HAP-1 (cell line): ENCODE measurements around the gene ERC2.
"Not testable (repeated sequence)": the region's sequence is repeated elsewhere in the genome, so short reads cannot be mapped to it uniquely, and the experiment has no call there.

ENCODE experiments used
- DNase-seq, 2 experiments: peaks; one replicate each; pipeline ENCODE4 v3.0.0-alpha.2; 2016 to 2020; ENCODE audit warnings: low spot score in 2 of 2
- H3K27me3 ChIP-seq: fragments of 250-450 bp; sonication (Bioruptor Pico); 2 replicates; pipeline ENCODE4 v1.5.1; 2020; ENCODE audit warnings: low read depth, mild to moderate bottlenecking, moderate library complexity
- H3K36me3 ChIP-seq: fragments of 250-450 bp; sonication (Bioruptor Pico); replicated peaks from 2 replicates; pipeline ENCODE4 v1.5.1; 2020; ENCODE audit warnings: mild to moderate bottlenecking
- H3K4me1 ChIP-seq: fragments of 250-450 bp; sonication (Bioruptor Pico); 2 replicates; pipeline ENCODE4 v1.5.1; 2020; ENCODE audit warnings: mild to moderate bottlenecking
- H3K4me3 ChIP-seq: fragments of 250-450 bp; sonication (Bioruptor Pico); 2 replicates; pipeline ENCODE4 v1.5.1; 2020; ENCODE audit warnings: mild to moderate bottlenecking, moderate library complexity
- H3K9me3 ChIP-seq: fragments of 250-450 bp; sonication (Bioruptor Pico); 2 replicates; pipeline ENCODE4 v1.5.1; 2020; ENCODE audit warnings: mild to moderate bottlenecking, moderate library complexity
- in situ Hi-C: fragments of 300-500 bp; cut with MboI; formaldehyde crosslinking; loops from 3 replicates; pipeline ENCODE4 v1.14.3; 2020; ENCODE audit warnings: low sequenced_read_pairs, inconsistent platforms, mixed read lengths

Gene ERC2

DNA sequence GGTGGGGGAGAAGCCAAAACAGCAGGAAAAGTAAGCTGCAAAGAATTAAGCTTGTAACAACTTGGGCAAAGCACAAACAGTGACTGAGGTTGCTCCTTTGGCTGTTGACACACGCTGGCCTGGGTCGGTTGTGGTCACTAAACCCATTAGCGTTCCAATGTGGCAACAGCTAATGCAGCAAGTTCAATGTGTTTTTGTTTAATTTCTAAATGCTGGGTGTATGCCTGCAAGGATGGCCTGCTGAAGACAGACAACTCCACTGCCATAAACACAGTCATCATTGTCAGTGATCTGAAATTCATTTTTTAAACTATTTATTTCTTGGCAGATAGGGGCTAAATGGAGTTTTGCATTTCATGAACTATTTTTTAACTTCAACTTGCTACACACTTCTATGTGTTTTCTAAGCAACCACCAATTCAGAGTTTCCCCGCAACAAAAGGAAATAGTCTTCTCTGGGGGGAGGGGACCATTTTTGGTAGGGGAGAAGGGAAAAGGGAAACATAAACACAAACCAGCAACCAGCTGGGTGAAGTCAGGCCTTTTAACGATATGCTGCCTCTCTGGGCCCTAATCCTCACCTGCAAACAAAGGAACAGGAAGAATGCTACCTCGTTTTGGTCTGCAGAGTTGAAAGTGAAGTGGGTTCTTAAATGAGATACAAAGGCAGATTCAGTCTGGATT lies 946.4 kb downstream of the ERC2 start:
- Histone ChIP-seq H3K27me3 (no peaks in the 10 kb centered on the region), H3K9me3 (no peaks in the 10 kb centered on the region), H3K4me3 (no peak overlapping the region), H3K4me1 (peaks cover 27% of the 10 kb centered on the region), H3K36me3 (no peaks in the 10 kb centered on the region)
- DNase-seq, result no peak
- in situ Hi-C loops, result no loop called here

DNA sequence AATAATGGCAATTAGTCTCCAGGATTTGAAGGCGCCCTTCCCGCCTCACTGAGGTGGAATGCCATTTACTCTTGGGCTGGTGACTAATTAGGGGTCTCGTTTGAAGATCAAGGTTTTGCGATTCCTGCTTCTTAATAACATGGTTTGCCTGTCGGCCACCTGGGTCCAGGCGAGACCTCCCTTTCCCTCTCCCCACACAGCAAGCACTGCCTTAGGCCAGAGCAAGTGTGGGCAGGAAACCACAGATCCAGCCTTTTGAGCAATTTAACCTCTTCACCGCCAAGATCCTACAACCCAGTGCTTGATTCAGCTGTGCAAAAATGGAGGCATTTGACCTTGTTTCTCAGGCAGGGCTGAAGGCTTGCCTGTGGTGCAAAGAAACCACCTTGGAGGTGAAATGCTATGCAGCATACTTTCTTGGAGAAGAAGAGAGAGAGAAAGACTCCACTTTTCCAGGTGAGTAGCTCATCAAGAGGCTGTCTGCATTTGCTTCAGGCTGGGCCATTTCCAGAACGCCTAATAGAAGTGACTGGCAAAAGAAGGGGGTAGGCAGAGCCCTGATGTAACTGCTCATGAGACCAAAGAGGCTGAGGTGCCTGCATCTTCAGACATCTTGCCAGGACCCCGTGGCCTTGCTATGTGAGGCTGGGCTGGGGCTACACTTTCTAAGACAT lies 947.1 kb downstream of the ERC2 start:
- Histone ChIP-seq H3K4me3 (no peak overlapping the region), H3K4me1 (peaks cover 29% of the 10 kb centered on the region), H3K9me3 (no peaks in the 10 kb centered on the region), H3K36me3 (no peaks in the 10 kb centered on the region), H3K27me3 (no peaks in the 10 kb centered on the region)
- no peak for DNase-seq
- in situ Hi-C loops, result no loop called here

DNA sequence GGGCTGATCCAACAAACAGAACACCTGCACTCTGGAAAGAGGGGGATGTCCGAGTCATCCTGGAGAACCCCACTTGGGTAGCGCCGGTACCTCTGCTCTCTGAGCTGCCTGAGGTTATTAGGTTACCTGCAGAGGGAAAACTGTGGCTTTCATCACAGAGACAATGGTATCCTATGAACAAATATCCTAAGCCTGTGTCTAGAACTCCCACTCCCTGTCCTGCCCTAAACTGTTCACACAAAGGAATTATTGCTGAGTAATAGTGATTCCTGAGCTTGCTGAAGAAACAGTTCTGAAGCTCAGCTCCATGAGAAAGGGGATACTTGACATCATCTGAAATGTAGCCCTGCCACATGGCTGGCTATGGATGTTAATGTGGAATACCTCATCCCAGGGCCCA lies 949.2 kb downstream of the ERC2 start:
- H3K9me3 ChIP-seq, result no peaks in the 10 kb centered on the region
- H3K4me1 ChIP-seq, result peaks cover 29% of the 10 kb centered on the region
- in situ Hi-C loops, result no loop called here
- H3K36me3 ChIP-seq, result no peaks in the 10 kb centered on the region
- peak; percentile 15 to 62 for DNase-seq
- H3K4me3 ChIP-seq, result no peak overlapping the region
- no peaks in the 10 kb centered on the region for H3K27me3 ChIP-seq

DNA sequence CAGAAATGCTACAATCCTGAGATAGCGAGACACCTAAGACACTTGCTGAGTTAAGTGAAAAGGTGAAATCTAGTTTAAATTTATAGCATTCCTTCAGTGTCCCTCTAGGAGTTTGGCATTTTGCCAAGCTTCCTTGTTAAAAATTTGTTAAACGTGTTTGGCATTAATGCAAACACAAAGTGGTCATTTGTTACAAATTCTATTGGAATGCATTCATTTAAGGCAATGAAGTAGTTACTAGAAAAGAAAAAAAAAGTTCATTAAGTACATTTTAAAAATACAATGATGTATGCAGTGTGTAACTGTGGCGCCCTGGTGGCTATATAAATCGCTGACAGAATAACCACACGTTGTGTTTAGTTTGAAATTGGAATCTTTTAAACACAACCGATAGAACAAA lies 949.8 kb downstream of the ERC2 start:
- H3K4me3 ChIP-seq, result no peak overlapping the region
- H3K36me3 ChIP-seq, result no peaks in the 10 kb centered on the region
- DNase-seq, result peak; percentile 31 to 51
- H3K4me1 ChIP-seq, result peaks cover 33% of the 10 kb centered on the region
- H3K27me3 ChIP-seq, result no peaks in the 10 kb centered on the region
- H3K9me3 ChIP-seq, result no peaks in the 10 kb centered on the region
- in situ Hi-C loops, result no loop called here

DNA sequence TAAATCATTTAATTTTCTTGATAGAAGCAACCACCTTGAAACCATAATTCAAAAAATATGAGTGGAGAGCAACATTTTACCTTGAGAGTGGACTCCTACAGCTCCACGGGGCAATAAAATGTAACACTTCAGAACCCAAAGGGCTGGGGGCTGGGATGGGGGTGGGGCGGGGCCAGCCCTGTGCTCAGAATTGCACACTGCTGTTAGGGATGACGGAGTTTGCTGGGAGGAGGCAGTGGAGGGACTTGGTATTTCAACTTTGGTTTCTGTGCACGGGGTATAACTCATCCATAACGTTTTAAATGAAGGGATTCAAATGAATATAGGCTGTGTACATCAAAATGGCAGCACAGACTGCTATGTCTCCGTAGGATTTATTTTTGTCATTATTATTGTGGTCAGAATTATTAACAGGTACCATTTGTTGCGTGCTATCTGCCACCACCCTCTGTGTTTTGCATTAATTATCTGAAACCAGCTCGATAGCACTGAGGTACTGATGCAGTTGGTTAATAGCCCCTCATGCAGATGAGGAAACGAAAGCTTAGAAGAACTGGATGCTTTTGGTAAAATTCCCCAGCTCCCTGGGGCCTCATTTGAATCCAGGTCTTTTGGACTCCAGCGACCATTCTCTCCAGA lies 951.8 kb downstream of the ERC2 start:
- Histone ChIP-seq H3K4me3 (no peak overlapping the region), H3K36me3 (no peaks in the 10 kb centered on the region), H3K9me3 (no peaks in the 10 kb centered on the region), H3K4me1 (peaks cover 41% of the 10 kb centered on the region), H3K27me3 (no peaks in the 10 kb centered on the region)
- no peak for DNase-seq
- in situ Hi-C loops, result no loop called here

DNA sequence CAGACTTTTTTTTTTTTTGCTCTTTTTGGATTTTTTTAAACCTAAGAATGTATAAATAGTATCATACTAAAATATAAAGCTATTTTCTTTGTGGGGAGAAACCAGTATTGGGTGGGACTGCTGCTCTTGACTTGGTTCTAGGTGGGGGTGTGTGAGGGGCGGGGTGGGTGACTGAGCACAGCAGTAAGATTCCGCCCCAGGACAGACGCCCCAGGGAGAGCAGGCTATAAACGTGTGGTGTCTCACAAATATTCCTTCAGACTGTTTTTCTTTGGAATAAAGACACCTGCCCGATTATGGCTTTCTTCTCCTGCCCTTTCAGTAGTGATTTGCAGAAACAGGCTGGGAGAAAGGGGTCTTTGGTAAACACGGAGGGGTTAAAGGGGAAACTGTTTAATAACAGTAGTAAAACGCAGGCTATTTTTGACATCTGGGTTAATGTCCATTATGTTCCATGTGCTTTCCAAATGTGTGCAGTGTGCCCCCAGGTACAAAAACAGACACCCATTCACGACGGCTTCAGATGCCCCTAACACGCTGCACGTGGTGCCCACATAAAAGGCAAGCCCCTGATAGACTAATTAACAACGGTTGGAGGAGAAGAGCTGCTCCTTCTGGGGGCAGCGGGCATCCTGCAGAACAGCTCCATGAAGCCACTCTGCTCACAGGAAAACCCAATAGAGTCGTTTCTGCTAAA lies 952.6 kb downstream of the ERC2 start:
- Histone ChIP-seq H3K4me1 (peaks cover 43% of the 10 kb centered on the region), H3K9me3 (no peaks in the 10 kb centered on the region), H3K27me3 (no peaks in the 10 kb centered on the region), H3K36me3 (no peaks in the 10 kb centered on the region), H3K4me3 (no peak overlapping the region)
- in situ Hi-C loops, result no loop called here
- no peak for DNase-seq

DNA sequence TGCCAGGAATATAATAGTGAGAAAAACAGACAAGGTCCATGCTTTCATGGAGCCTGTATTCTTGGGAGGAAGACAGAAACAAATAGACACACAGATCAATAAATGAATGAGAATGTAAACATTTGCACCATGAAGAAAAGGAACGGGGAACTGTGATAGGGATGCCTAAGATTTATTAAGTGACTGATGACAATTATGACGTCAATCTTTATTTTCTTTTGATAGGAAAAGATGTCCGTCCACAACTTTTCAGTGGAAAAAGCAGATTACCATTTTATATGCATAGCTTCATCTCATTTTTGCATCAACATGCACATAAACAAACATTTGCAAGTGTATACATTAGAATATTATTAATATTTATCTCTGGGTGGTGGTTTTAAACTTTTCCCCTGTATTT lies 953.3 kb downstream of the ERC2 start:
- Histone ChIP-seq H3K4me3 (no peak overlapping the region), H3K27me3 (no peaks in the 10 kb centered on the region), H3K4me1 (peaks cover 43% of the 10 kb centered on the region), H3K9me3 (no peaks in the 10 kb centered on the region), H3K36me3 (no peaks in the 10 kb centered on the region)
- in situ Hi-C loops, result no loop called here
- DNase-seq, result no peak

DNA sequence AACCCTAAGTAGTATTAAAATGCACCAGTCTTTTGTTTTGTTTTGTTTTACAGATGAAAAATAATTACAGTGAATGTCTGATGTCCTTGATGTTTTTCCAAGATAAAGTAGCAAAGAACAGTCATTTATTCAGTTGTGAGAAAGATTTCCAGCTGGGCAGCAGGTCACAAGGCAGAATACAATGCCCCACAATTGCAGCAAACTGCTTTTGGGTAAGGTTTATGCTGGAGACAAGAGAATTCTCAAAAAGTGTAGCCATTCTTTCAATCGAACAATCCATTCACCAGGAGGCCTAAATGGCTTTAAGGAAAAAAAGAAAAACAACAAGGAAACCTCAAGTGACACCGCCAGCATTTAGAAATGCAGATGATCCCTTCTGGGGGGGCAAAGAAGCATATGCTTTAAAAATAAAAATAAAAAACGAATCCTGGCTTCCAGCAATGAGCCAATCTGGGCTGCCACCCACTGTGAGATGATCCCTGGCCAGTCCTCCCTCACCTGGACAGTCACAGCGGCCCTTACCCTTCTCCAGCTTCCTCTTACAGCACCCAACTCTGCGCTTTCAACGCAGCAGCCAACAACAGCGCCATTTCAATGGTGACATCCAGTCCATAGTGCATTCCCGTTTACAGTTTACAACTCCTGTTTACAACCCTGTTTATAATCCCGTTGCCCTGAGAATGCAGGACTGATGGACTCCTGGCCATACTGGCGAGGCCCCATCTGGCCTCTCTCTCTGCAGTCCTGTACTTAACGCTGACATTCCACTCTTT lies 955.5 kb downstream of the ERC2 start:
- H3K4me3 ChIP-seq, result no peak overlapping the region
- no peaks in the 10 kb centered on the region for H3K27me3 ChIP-seq
- DNase-seq, result peak; percentile 59 to 82
- in situ Hi-C loops, result no loop called here
- no peaks in the 10 kb centered on the region for H3K36me3 ChIP-seq
- H3K4me1 ChIP-seq, result peaks cover 26% of the 10 kb centered on the region
- H3K9me3 ChIP-seq, result no peaks in the 10 kb centered on the region

DNA sequence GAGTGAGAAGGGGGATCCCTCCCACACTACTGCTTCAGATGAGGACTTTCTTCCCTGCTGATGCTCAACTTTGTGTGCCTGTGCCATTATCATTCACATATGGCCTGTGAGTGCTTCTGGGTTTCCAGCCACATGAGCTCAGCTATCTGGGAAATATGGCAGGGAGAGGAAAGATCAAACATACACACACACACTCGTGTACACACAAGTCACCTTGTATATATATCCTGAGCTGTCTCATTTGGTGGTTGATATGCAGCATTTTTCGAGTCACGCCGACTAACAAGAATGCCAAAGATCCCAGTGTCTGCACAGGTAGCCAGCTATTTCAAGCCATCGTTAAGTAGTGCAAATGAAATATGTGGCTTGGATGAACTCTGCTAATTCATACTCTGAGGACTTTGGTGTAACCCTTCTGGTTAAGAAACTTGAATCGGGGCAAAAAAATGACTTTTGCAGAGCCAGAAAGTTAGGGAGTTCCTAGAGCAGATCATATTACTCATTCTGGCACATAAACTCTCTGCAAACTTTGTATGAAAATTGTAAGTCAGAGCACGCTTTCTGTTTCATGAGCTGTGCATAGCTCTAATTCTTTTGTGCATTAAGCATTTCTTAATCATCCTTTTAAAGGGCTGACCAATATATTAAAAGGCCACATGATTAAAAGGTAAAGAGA lies 956.2 kb downstream of the ERC2 start:
- Histone ChIP-seq H3K36me3 (no peaks in the 10 kb centered on the region), H3K4me1 (peaks cover 26% of the 10 kb centered on the region), H3K27me3 (no peaks in the 10 kb centered on the region), H3K4me3 (no peak overlapping the region), H3K9me3 (no peaks in the 10 kb centered on the region)
- peak in 1 of 2 experiments; percentile 17 for DNase-seq
- in situ Hi-C loops, result no loop called here

DNA sequence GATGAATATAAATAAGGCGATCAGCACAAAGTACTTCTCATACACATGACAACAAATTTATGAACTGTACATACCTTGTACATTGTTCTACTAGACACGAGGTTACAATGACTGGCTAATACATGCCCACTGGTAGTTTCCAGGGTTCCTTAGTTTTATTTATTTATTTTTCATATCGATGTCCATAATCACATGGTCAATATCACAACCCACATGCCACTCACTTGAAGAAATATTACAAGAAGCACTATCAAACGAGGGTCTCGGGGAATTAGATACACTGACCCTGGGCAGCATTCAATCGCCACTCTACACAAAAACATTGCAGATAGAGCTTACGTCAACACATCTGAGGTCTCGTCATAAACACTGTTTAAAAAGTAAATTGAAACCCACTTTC lies 959.9 kb downstream of the ERC2 start:
- Histone ChIP-seq H3K9me3 (no peaks in the 10 kb centered on the region), H3K4me1 (peaks cover 18% of the 10 kb centered on the region), H3K27me3 (no peaks in the 10 kb centered on the region), H3K4me3 (no peak overlapping the region), H3K36me3 (no peaks in the 10 kb centered on the region)
- no peak for DNase-seq
- in situ Hi-C loops, result no loop called here

DNA sequence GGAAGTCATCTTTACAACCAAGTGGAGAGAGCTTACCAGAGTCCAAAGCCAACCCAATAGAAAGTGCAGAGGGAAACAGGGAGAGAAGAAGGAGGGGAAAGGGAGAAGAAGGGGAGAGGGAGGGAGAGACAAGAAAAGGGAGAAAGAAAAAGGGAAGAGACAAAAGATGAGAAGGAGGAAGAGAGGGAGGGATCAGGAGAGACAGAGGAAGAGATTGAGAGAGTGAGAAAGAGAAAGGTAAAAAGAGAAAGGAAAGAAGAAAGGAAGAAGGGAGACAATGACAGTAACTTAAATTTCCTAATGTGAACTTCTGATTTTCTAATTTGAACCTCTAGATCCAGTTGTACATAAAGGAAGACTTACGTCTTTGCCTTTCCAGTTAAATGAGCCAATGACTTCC lies 960.5 kb downstream of the ERC2 start:
- DNase-seq, result no peak
- Histone ChIP-seq H3K27me3 (no peaks in the 10 kb centered on the region), H3K4me3 (no peak overlapping the region), H3K4me1 (peaks cover 13% of the 10 kb centered on the region), H3K36me3 (no peaks in the 10 kb centered on the region), H3K9me3 (no peaks in the 10 kb centered on the region)
- in situ Hi-C loops, result no loop called here

DNA sequence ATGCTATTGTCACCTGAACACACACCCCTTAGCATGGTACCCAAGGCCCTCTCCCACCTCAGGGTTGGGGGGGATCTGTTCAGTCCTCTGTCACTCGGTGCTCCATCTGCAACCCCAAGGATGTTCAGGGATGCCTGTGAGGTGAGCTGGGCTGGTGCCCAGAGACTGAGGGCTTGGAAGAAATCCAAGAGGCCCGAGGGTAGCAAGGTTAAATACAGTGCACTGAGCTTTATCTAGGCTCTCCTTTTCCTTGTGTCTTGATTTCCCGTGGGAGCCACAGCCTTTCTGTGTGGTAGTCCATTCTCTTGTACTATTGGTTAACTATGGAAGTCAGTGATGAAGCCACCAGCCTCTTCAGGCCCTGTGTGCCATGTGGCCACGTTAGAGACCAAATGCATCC lies 962.5 kb downstream of the ERC2 start:
- H3K4me1 ChIP-seq, result no peaks in the 10 kb centered on the region; the same call in 1 of the 2 replicates
- no peak overlapping the region for H3K4me3 ChIP-seq
- no peaks in the 10 kb centered on the region for H3K36me3 ChIP-seq
- in situ Hi-C loops, result no loop called here
- no peaks in the 10 kb centered on the region for H3K9me3 ChIP-seq
- DNase-seq, result no peak
- H3K27me3 ChIP-seq, result no peaks in the 10 kb centered on the region

DNA sequence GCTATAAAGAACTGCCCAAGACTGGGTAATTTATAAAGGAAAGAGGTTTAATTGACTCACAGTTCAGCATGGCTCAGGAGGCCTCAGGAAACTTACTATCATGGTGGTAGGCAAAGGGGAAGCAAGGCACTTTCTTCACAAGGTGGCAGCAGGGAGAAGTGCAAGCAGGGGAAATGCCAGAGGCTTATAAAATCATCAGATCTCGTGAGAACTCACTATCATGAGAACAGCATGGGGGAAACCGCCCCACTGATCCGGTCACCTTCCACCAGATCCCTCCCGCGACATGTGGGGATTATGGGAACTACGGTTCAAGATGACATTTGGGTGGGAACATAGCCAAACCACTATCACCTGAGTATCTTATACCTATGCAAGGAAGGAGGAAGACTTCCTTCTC lies 963.2 kb downstream of the ERC2 start:
- H3K4me3 ChIP-seq, H3K9me3 ChIP-seq, in situ Hi-C loops, H3K4me1 ChIP-seq, H3K36me3 ChIP-seq, H3K27me3 ChIP-seq: not testable (repeated sequence)
- peak in 1 of 2 experiments; percentile 48 for DNase-seq
